SW 1271 (cell line): ENCODE results near the gene AGBL3.
"Not testable (repeated sequence)": the region's sequence is repeated elsewhere in the genome, so short reads cannot be mapped to it uniquely, and the experiment has no call there.

Experiments
- DNase-seq, 2 experiments: peaks; one replicate each; lab custom pipeline; 2025; lab: John Stamatoyannopoulos, UW

Gene AGBL3

GRCh38 chr7:135168489-135169140 lies 182.3 kb downstream of the AGBL3 start:
- DNase-seq, result no peak

GRCh38 chr7:135169141-135169963 lies 183.0 kb downstream of the AGBL3 start:
- DNase-seq, result peak; percentile 38 to 50

- DNase-seq, result no peak
Measured at GRCh38 chr7:135169964-135170273, 183.6 kb downstream of the AGBL3 start.

- DNase-seq, result peak; percentile 79 to 92
Measured at GRCh38 chr7:135170274-135170997, 184.1 kb downstream of the AGBL3 start, which contains the start of gene CYREN. TSS of gene CYREN (minus strand) at chr7:135170707. CDS start at chr7:135168922, 1,785 bp downstream.

- not testable (repeated sequence) for DNase-seq
Measured at GRCh38 chr7:135170998-135171481, 184.7 kb downstream of the AGBL3 start.

- DNase-seq, result not testable (repeated sequence)
Measured at GRCh38 chr7:135171581-135172291, 185.4 kb downstream of the AGBL3 start.

GRCh38 chr7:135173916-135174315 lies 187.6 kb downstream of the AGBL3 start:
- not testable (repeated sequence) for DNase-seq

- no peak for DNase-seq
Measured at GRCh38 chr7:135174941-135175340, 188.6 kb downstream of the AGBL3 start.

GRCh38 chr7:135175931-135176330 lies 189.6 kb downstream of the AGBL3 start:
- no peak for DNase-seq

GRCh38 chr7:135177028-135177696 lies 190.9 kb downstream of the AGBL3 start:
- no peak for DNase-seq

GRCh38 chr7:135178364-135178763 lies 192.1 kb downstream of the AGBL3 start:
- no peak for DNase-seq

- no peak for DNase-seq
Measured at GRCh38 chr7:135179321-135179925, 193.1 kb downstream of the AGBL3 start.

- no peak for DNase-seq
Measured at GRCh38 chr7:135180122-135180521, 193.8 kb downstream of the AGBL3 start.

- no peak for DNase-seq
Measured at GRCh38 chr7:135181261-135181928, 195.1 kb downstream of the AGBL3 start.

GRCh38 chr7:135181929-135182678 lies 195.8 kb downstream of the AGBL3 start:
- no peak for DNase-seq

GRCh38 chr7:135183478-135183877 lies 197.2 kb downstream of the AGBL3 start:
- DNase-seq, result no peak

- DNase-seq, result no peak
Measured at GRCh38 chr7:135184254-135184841, 198.0 kb downstream of the AGBL3 start.
